Transverse colon (tissue), 4 donors: ENCODE results near the gene TPD52L2.

ENCODE experiments used
- CTCF ChIP-seq, 5 experiments: fragments of 200-600 bp in 3 of 5; fragments of 450-650 bp in 2 of 5; sonication (generic) in 3 of 5; IDR thresholded peaks; 1 replicate in 2 of 5; 2 replicates in 3 of 5; pipeline ENCODE4 v1.5.1; 2016 to 2017; ENCODE audit warnings: antibody characterized with exemption in 5 of 5, inconsistent platforms in 3 of 5, mild to moderate bottlenecking in 2 of 5, moderate library complexity in 1 of 5
- POLR2A ChIP-seq: fragments of 450-650 bp; IDR thresholded peaks from one replicate; pipeline ENCODE4 v1.6.1; 2016; ENCODE audit warnings: antibody characterized with exemption, mild to moderate bottlenecking, moderate library complexity
- POLR2AphosphoS5 ChIP-seq, 3 donors: sonication (generic); formaldehyde crosslinking; IDR thresholded peaks; one replicate each; pipeline ENCODE4 v1.6.1; 2016; ENCODE audit warnings: antibody characterized with exemption in 3 of 3

DNA sequence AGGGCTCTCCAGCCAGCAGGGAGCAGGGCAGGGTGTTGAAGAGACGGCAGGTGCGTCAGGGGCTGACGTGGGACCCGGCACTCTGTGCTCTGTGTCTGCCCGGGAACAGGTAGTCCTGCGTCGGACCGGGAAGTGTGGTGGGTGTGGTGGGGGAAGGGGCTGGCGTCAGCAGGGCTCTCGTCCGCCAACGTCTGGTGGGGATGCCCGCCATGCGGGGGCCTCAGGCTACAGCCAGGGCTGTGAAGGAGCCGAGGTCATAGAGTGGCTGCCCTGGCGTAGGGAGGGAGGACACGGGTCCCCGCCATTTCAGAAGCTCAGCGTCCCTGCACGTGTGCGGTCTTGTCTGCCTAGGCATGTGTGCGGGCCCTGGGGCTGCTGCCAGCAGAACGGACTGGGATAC lies 55.2 kb downstream of the TPD52L2 start:
- no peak for TF ChIP-seq CTCF (IDR thresholded peaks at IDR 0.05)
- no peak for TF ChIP-seq POLR2AphosphoS5 (IDR thresholded peaks at IDR 0.05)
- TF ChIP-seq POLR2A: no peak
